T-helper 2 cell (primary cell): ENCODE results near the gene ADCK2.
"Not testable (repeated sequence)": the region's sequence is repeated elsewhere in the genome, so short reads cannot be mapped to it uniquely, and the experiment has no call there.

ENCODE experiments used
- DNase-seq, 5 experiments: peaks; one replicate each; pipeline versions ENCODE4 v3.0.0 to v3.0.0-alpha.2; 2012 to 2022
- total RNA-seq, 2 donors: gene quantifications; one replicate each; lab custom pipeline; 2026; lab: John Stamatoyannopoulos, UW

ADCK2 gene, protein sequence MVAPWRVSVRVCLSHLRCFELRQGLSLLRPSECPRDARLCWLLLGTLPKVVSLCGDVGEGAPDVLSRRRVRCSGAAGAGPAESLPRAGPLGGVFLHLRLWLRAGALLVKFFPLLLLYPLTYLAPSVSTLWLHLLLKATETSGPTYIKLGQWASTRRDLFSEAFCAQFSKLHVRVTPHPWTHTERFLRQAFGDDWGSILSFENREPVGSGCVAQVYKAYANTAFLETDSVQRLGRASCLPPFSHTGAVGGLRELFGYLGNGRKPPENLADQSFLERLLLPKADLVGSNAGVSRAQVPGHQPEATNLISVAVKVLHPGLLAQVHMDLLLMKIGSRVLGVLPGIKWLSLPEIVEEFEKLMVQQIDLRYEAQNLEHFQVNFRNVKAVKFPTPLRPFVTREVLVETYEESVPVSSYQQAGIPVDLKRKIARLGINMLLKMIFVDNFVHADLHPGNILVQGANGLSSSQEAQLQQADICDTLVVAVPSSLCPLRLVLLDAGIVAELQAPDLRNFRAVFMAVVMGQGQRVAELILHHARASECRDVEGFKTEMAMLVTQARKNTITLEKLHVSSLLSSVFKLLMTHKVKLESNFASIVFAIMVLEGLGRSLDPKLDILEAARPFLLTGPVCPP
- 14.3 to 23.7 reads per million in 2 donors for total RNA-seq

- peak; percentile 39 to 70 (median 45) for DNase-seq
Observed at GRCh38 chr7:140672382-140673062, at the start of gene ADCK2. ADCK2 (plus strand) TSS chr7:140672945; CDS start chr7:140673331, 386 bp downstream.

- DNase-seq: no peak
Observed at GRCh38 chr7:140623980-140624379, 48.8 kb upstream of the ADCK2 start.

- DNase-seq: no peak
Observed at GRCh38 chr7:140624392-140625191, 48.2 kb upstream of the ADCK2 start.

GRCh38 chr7:140625192-140625558, 47.6 kb upstream of the ADCK2 start:
- DNase-seq: not testable (repeated sequence)

DNA sequence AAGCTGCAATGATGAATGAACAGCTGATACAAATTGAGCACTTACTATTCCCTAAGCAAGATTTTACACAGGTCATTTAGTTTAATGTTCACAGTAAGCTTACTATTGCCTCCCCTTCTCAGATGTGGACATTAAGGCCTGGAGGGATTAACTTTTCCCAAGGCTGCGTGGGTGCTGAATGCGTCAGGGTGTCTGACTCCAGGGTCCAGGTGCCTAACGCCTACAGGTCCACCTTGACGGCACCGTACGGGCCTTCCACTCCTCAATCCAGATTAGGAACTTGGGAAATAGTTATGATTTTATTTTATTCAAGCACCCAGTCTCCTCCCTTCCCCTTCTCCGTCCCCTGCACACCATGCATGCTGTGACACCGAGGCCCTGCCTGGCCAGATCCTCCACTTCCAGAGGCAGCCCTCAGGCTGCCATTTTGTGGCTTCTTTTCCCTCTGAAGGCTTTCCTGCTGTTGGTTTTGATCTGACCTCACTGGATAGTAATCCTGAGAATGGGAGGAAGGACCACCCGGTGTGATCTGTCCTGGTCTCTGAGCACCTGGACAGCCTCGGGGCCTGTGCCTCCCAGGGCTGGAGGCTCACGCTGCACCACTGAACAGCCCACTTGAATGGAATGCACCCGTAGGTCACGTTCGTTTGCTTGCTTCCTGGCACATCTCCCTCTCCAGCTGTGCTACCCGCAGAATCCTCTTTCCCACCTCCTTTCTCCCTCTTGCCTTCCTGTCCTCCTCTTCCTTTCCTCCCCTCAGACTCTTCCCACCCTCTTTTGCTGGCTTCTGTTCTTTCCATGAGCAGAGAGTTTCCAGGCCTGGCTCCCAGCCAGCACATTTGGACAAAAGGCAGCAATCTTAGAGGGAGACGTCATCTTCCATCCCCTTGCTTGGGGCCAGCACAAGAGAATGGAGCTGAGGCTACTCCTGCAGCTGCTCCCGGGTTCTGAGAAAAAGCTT, 46.6 kb upstream of the ADCK2 start:
- no peak for DNase-seq

- no peak for DNase-seq
Observed at GRCh38 chr7:140631021-140631420, 41.7 kb upstream of the ADCK2 start.

GRCh38 chr7:140631602-140632001, 41.1 kb upstream of the ADCK2 start:
- no peak for DNase-seq

GRCh38 chr7:140635345-140635744, 37.4 kb upstream of the ADCK2 start:
- no peak for DNase-seq

GRCh38 chr7:140635816-140636215, 36.9 kb upstream of the ADCK2 start:
- DNase-seq: no peak

DNA sequence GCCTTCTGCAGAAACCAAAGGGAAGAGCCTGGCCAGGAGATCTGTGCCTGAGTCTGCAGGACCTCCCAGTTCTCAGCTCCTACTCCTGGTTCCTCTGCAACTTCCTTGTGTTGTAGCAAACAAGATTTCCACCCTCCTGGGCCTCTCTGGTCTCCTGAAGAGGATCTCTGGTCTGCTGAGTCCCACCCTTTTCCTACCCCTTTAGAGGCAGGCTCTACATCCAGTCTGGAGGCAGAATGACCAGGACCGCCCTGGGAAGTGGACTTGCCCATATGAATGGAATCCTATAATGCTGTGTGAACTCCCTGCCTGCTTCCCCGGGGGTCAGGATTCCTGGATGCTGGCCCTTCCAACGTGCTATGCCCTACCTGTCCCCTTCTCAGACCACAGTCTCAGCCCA, 35.3 kb upstream of the ADCK2 start:
- no peak for DNase-seq

DNA sequence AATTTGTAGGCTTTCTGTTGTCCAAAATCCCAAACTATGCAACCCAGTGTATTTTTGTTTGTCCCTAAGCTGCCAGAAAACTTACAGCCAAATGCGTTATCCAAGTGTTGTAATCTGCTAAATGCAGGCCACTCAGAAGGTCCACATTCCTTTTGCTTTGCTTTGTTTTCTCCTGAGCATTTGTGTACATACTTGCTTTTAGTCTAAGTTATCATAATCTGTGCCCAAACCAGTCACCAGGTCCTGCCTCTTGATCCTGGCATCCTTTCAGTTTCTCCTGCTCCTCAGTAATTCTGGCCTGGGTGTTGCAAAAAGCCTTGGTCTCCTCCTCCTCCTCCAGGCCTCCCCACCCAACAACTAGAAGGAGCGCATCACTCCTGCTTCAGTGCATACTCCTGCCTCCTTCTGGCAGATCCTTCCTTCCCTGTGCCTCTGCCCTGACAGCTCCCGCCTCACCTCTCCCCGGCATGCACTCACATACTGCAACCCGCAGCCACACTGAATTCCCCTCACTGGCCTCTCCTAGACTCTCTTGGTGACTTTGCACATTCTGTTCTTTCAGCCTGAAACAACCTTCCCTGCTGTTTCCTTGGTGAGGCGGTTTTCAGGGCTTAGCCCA, 34.5 kb upstream of the ADCK2 start:
- no peak for DNase-seq

- peak in 1 of 5 experiments; percentile 18 for DNase-seq
Observed at GRCh38 chr7:140639366-140640053, 33.2 kb upstream of the ADCK2 start.

DNA sequence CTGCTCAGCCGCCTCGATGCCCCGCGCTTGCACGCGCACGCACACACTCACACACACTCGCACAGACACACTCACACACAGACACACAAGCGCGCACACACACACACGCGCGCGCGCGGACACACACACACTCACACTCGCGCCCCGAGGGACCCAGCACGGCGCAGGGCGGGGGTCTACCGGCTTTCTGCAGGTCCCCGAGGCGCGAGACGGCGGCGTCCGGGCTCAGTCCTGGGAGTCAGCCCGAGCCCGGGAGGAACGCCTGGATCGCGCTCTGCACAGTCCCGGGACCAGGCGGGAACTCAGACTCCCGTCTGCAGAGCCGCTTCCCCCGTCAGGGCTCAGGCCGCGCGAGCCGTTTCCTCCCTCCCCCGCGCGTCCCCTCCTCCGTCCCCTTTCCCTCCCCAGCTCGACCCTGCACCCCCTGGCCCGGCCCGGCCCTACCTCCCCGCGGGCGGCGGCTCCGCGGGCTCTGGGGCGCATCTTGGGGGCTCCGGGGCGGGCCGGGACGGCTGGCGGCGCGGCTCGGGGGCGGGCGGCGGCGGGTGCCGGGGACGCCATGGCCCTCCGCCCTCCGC, 32.6 kb upstream of the ADCK2 start:
- DNase-seq: no peak

DNA sequence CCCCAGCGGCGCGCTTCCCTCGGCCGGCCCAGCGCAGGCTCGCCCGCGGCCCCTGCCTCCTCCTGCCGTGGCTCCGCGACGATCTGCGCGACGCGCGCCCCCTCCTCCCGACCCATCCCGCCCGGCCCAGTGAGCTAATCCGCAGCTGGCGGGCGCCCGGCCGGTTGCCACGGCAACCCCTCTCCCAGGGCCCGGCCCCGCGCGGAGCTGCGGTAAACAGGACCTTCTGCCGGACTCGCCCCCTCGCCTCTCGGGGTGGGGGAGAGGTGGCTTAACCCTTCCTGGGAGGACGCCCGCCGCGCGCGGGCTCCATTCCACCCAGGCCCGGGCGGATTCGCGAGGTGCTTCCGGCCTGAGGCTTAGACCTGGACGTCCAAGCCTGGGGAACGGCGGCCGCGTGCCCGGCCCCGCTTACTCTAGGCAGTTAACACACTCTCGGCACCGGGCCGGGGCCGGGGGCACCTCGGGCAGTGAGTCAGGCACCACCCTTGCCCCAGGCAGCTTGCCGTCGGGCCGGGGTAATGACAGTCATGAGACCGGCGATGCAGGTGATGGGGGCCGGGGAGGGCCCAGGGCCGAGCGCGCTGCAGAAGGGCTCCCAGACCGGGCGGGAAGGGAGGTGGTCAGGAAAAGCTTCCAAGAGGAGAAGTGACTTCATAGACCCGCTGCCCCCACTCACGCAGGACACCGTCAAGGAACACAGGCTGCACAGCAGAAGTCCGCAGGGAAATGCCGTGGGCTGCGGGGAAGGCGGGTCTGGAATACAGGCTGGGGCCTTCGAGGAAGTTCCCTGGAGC, 31.8 kb upstream of the ADCK2 start, which contains the start of gene DENND2A:
Gene DENND2A, minus strand, starts transcription at position 87 of the 797 bp plus-strand sequence. CDS start 38,416 bp downstream, outside the sequence.
- no peak for DNase-seq

DNA sequence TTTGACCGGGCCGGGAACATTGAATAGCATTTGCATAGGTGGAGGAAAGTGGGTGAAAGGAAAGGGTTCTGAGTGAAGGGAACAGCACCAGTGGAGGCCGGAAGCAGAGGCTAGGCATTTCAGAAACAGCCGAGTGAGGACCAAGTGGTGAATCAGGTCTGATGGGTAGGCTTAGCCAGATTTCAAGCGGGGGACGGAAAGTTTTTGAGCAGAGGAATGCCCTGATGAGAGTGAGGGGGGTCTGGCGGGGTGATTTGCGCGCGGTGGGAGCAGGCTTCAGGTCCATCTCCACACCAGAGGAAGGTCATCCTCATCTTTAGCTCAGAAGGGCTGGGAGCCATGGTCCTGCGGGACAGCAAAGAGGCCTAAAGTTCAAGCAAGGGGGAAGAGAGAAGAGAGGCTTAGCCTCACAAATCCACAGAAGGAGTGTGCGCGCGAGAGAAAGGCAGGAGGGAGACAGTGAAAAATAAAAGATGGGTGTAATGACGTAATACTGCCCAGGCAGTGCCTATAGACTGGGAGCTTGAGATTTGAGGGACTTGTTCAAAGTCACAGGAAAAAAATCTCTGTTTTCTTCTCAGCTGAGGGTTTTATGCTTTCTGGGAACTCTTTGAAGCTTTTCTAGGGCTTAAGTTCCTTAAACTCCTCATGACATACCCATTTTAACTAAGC, 31.1 kb upstream of the ADCK2 start:
- no peak for DNase-seq

GRCh38 chr7:140643416-140643815, 29.3 kb upstream of the ADCK2 start:
- no peak for DNase-seq

GRCh38 chr7:140644761-140645160, 28.0 kb upstream of the ADCK2 start:
- not testable (repeated sequence) for DNase-seq

DNA sequence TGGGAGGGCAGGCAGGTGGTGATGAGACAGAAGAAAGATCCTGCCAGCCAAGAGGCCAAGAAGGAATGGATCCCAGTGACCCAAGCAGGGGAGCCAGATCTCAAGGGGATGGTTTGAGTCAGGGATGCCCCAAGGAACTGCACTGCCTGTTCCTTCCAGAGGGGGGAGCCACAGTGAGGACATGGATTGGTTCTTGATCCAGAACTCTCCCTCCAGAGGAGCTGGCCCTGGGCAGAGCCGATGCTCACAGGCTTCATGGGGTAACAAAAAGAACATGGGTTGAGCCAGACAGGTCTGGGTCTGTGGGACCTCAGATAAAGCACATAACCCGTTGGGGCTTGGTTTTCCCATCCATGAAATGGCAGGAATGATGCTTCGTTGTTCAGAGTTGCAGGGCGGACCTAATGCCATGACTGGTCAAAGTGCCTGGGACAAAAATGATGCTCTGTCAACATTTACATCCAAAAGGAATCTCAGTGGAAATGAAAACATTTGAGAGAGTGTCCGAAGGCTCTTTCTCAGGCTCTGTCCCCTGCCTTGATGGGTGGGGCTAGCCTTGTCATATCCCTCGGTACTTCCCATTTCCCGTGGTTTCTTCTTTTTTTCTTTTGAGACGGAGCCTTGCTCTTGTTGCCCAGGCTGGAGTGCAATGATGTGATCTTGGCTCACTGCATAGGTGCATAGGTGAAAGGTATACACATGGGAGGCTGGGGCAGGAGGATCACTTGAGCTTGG, 27.4 kb upstream of the ADCK2 start:
- DNase-seq: no peak
